NCI-H2081 treated with DMSO at 0.1 percent for 48 hours (cell line): ENCODE results near the gene GGACT.

Experiments used
- DNase-seq: peaks from one replicate; lab custom pipeline; 2025; lab: John Stamatoyannopoulos, UW

The GGACT gene

GRCh38 chr13:100547791-100548201 is 40.8 kb downstream of the GGACT start:
- no peak for DNase-seq

GRCh38 chr13:100546713-100547405 is 41.7 kb downstream of the GGACT start:
- DNase-seq: no peak

GRCh38 chr13:100545684-100546061 is 42.9 kb downstream of the GGACT start:
- no peak for DNase-seq

GRCh38 chr13:100544866-100545683 is 43.5 kb downstream of the GGACT start:
- no peak for DNase-seq

- no peak for DNase-seq
Observed at GRCh38 chr13:100543872-100544602, 44.6 kb downstream of the GGACT start.

- no peak for DNase-seq
Observed at GRCh38 chr13:100542826-100543156, 45.8 kb downstream of the GGACT start.

GRCh38 chr13:100541897-100542825 is 46.4 kb downstream of the GGACT start:
- no peak for DNase-seq

GRCh38 chr13:100540621-100541020 is 48.0 kb downstream of the GGACT start:
- DNase-seq: no peak

GRCh38 chr13:100537951-100538462 is 50.6 kb downstream of the GGACT start:
- DNase-seq: no peak

- DNase-seq: no peak
Observed at GRCh38 chr13:100537486-100537885, 51.1 kb downstream of the GGACT start.

GRCh38 chr13:100536643-100537180 is 51.9 kb downstream of the GGACT start:
- DNase-seq: no peak

GRCh38 chr13:100535426-100536135 is 53.0 kb downstream of the GGACT start:
- DNase-seq: no peak

- no peak for DNase-seq
Observed at GRCh38 chr13:100534911-100535310, 53.7 kb downstream of the GGACT start.

GRCh38 chr13:100534147-100534843 is 54.3 kb downstream of the GGACT start:
- no peak for DNase-seq

- DNase-seq: peak; percentile 86
Observed at GRCh38 chr13:100533588-100534041, 55.0 kb downstream of the GGACT start.

GRCh38 chr13:100532836-100533435 is 55.7 kb downstream of the GGACT start:
- DNase-seq: no peak

GRCh38 chr13:100532090-100532766 is 56.4 kb downstream of the GGACT start:
- DNase-seq: no peak

GRCh38 chr13:100530671-100531213 is 57.8 kb downstream of the GGACT start:
- DNase-seq: peak; percentile 65
